ENCODE data around the gene DSCAML1.
A peak's percentile ranks its signal among the peaks of the same experiment; 100 is the strongest.

DSCAML1 gene

GRCh38 chr11:117519170-117519569 is 277.8 kb downstream of the DSCAML1 start:
- DNase-seq (ENCODE audit: low spot score) = no peak

GRCh38 chr11:117518455-117518854 is 278.6 kb downstream of the DSCAML1 start:
- no peak for DNase-seq (ENCODE audit: low spot score)

- no peak for DNase-seq (ENCODE audit: low spot score)
These were observed 279.9 kb downstream of the DSCAML1 start for GRCh38 chr11:117517097-117517496.

- no peak for DNase-seq (ENCODE audit: low spot score)
These were observed 280.9 kb downstream of the DSCAML1 start for GRCh38 chr11:117515892-117516787.

- DNase-seq (ENCODE audit: low spot score) = no peak
These were observed 282.8 kb downstream of the DSCAML1 start for GRCh38 chr11:117514256-117514655.

- DNase-seq (ENCODE audit: low spot score) = peak; percentile 65
These were observed 283.4 kb downstream of the DSCAML1 start for GRCh38 chr11:117513666-117514065.

GRCh38 chr11:117511931-117512539 is 285.0 kb downstream of the DSCAML1 start:
- DNase-seq (ENCODE audit: low spot score) = no peak

- DNase-seq (ENCODE audit: low spot score) = no peak
These were observed 285.5 kb downstream of the DSCAML1 start for GRCh38 chr11:117511483-117511930.

GRCh38 chr11:117510646-117511045 is 286.4 kb downstream of the DSCAML1 start:
- DNase-seq (ENCODE audit: low spot score) = no peak

- DNase-seq (ENCODE audit: low spot score) = no peak
These were observed 287.5 kb downstream of the DSCAML1 start for GRCh38 chr11:117509543-117509942.

GRCh38 chr11:117506971-117507370 is 290.0 kb downstream of the DSCAML1 start:
- DNase-seq (ENCODE audit: low spot score) = no peak

GRCh38 chr11:117505285-117505970 is 291.6 kb downstream of the DSCAML1 start:
- no peak for DNase-seq (ENCODE audit: low spot score)

GRCh38 chr11:117502779-117503100 is 294.3 kb downstream of the DSCAML1 start:
- no peak for DNase-seq (ENCODE audit: low spot score)

GRCh38 chr11:117502015-117502778 is 294.8 kb downstream of the DSCAML1 start:
- DNase-seq (ENCODE audit: low spot score) = no peak

GRCh38 chr11:117501237-117501898 is 295.6 kb downstream of the DSCAML1 start:
- no peak for DNase-seq (ENCODE audit: low spot score)

- no peak for DNase-seq (ENCODE audit: low spot score)
These were observed 298.2 kb downstream of the DSCAML1 start for GRCh38 chr11:117498791-117499190.

- DNase-seq (ENCODE audit: low spot score) = peak; percentile 91
These were observed 299.6 kb downstream of the DSCAML1 start for GRCh38 chr11:117497206-117497951.

- DNase-seq (ENCODE audit: low spot score) = no peak
These were observed 301.7 kb downstream of the DSCAML1 start for GRCh38 chr11:117495357-117495756.

GRCh38 chr11:117492578-117493251 is 304.3 kb downstream of the DSCAML1 start:
- no peak for DNase-seq (ENCODE audit: low spot score)

GRCh38 chr11:117490911-117491310 is 306.1 kb downstream of the DSCAML1 start:
- no peak for DNase-seq (ENCODE audit: low spot score)
